Mesothelial cell of epicardium (in vitro differentiated cells): ENCODE results near the gene TMEM62. TPM values are rescaled to one million over a fixed set of nuclear protein-coding genes. Genes with fewer than 3 reads are reported as not detected.

Experiments
- DNase-seq, 2 experiments: peaks; one replicate each; pipeline ENCODE4 v3.0.0; 2021; ENCODE audit warnings: low spot score in 2 of 2; ENCODE audit not compliant: unreplicated experiment in 2 of 2
- H3K27ac Mint-ChIP-seq: 2 replicates; pipeline ENCODE4 v1.8.0; 2021; ENCODE audit warnings: mixed read lengths
- H3K27me3 Mint-ChIP-seq: 2 replicates; pipeline ENCODE4 v1.8.0; 2021; ENCODE audit warnings: low read depth, mixed read lengths
- H3K36me3 Mint-ChIP-seq: 2 replicates; pipeline ENCODE4 v1.8.0; 2021; ENCODE audit warnings: mixed read lengths
- H3K4me1 Mint-ChIP-seq: 2 replicates; pipeline ENCODE4 v1.8.0; 2021; ENCODE audit warnings: mixed read lengths
- H3K4me3 Mint-ChIP-seq: 2 replicates; pipeline ENCODE4 v1.8.0; 2021; ENCODE audit warnings: mild to moderate bottlenecking, moderate library complexity, mixed read lengths
- H3K9me3 Mint-ChIP-seq: 2 replicates; pipeline ENCODE4 v1.8.0; 2021; ENCODE audit warnings: mixed read lengths
- total RNA-seq: library from RNA; stranded (reverse); gene quantifications from 3 replicates; pipeline ENCODE4 v1.2.1, GENCODE V29; 2021
- TF ChIP-seq, protein P1 (sequence below): fragments of 200-600 bp; sonication (generic); IDR thresholded peaks from one replicate; pipeline ENCODE4 v1.5.0; 2021; ENCODE audit warnings: antibody characterized with exemption; ENCODE audit not compliant: unreplicated experiment

The TMEM62 gene
- total RNA-seq, 1 donor from 2014 or later, result 13.4 TPM

DNA sequence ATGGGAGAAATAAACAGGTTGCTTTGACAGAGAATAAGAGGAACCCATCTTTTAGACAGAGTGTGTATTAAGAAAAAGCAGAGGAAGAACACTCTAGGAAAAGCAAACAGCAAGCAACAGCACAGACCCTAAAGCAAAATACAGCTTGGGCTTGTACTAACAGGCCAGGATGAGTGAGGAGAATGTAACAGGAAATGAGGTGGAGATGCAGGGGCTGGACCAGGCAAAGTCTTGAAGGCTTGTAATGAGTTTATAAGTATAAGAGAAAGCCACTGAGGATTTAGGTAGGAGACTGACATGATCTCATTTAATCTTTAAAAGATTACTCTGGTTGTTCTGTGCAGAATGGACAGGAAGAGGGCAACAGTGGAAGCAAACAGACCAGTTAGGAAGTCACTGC is 32.4 kb upstream of the TMEM62 start:
- H3K27me3 Mint-ChIP-seq, result no peaks in the 10 kb centered on the region
- no peak for DNase-seq
- TF ChIP-seq, protein P1, sequence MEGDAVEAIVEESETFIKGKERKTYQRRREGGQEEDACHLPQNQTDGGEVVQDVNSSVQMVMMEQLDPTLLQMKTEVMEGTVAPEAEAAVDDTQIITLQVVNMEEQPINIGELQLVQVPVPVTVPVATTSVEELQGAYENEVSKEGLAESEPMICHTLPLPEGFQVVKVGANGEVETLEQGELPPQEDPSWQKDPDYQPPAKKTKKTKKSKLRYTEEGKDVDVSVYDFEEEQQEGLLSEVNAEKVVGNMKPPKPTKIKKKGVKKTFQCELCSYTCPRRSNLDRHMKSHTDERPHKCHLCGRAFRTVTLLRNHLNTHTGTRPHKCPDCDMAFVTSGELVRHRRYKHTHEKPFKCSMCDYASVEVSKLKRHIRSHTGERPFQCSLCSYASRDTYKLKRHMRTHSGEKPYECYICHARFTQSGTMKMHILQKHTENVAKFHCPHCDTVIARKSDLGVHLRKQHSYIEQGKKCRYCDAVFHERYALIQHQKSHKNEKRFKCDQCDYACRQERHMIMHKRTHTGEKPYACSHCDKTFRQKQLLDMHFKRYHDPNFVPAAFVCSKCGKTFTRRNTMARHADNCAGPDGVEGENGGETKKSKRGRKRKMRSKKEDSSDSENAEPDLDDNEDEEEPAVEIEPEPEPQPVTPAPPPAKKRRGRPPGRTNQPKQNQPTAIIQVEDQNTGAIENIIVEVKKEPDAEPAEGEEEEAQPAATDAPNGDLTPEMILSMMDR, result no peak
- H3K4me1 Mint-ChIP-seq, result peaks cover 19% of the 10 kb centered on the region
- no peak overlapping the region for H3K4me3 Mint-ChIP-seq
- H3K9me3 Mint-ChIP-seq, result peaks cover 5% of the 10 kb centered on the region
- peaks cover 34% of the 10 kb centered on the region for H3K36me3 Mint-ChIP-seq
- no peak overlapping the region for H3K27ac Mint-ChIP-seq

DNA sequence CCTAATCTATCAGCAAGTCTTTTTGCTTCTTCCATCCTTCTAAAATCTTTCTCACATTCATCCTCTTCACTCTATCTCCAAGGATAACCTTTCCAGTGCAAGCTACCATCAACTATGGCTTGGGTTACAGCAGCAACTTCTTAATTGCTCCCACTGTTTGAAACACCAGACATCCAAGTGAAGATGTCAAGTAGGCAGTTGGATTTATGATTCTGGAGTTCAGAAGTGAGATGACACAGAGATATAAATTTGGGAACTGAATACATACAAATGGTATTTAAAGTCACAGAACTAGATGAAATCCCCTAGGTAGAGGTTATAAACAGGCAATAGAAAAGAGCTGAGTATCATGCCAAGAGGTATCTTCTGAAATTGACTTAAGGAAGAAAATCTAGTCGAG is 31.2 kb upstream of the TMEM62 start:
- Mint-ChIP-seq H3K9me3 (peaks cover 5% of the 10 kb centered on the region), H3K27me3 (no peaks in the 10 kb centered on the region), H3K4me1 (peaks cover 26% of the 10 kb centered on the region), H3K4me3 (no peak overlapping the region), H3K36me3 (peaks cover 29% of the 10 kb centered on the region), H3K27ac (no peak overlapping the region)
- DNase-seq, result no peak
- TF ChIP-seq, protein P1, result no peak

DNA sequence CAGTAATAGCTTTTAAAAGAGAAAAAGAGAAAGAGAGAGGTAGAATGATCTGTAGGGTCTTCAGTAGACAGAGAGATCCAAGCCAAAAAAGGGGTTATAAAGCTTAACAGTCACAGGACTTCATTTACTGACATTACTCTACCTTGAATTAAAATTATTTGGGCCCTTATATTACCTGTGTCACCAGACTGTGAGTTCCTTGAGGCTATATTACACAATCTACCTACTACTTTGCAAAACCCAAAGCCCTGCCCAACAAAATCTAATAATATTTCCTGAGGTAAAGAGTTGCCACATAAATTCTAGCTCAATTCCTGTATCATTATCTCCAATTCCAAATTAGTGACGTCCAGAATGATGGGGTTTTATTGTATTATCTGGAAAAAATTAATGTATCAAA is 29.5 kb upstream of the TMEM62 start:
- DNase-seq, result no peak
- Mint-ChIP-seq H3K36me3 (peaks cover 21% of the 10 kb centered on the region), H3K4me1 (peaks cover 26% of the 10 kb centered on the region), H3K27ac (no peak overlapping the region), H3K4me3 (no peak overlapping the region), H3K9me3 (no peaks in the 10 kb centered on the region), H3K27me3 (peaks cover 3% of the 10 kb centered on the region)
- TF ChIP-seq, protein P1, result no peak

DNA sequence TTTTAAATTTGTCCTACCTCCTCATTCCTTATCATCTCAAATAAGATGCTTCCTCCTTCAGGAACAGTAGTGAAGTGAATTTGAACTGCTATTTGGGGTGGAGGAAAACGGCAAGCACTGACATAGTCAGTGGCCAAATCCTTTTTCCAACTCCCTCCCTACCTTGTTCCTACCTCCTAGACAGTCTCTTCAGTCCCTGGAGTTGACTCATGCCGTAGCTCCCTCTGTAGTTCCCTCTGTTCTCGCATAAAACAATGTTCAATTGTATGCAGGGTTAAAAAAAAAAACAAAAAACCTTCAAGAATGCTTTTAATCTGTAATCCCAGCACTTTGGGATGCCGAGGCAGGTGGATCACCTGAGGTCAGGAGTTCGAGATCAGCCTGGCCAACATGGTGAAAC is 29.0 kb upstream of the TMEM62 start:
- DNase-seq, result no peak
- Mint-ChIP-seq H3K4me3 (peak overlapping the region; percentile 15), H3K9me3 (no peaks in the 10 kb centered on the region), H3K36me3 (peaks cover 21% of the 10 kb centered on the region), H3K27me3 (peaks cover 3% of the 10 kb centered on the region), H3K27ac (no peak overlapping the region), H3K4me1 (peaks cover 26% of the 10 kb centered on the region)
- TF ChIP-seq, protein P1, result no peak

DNA sequence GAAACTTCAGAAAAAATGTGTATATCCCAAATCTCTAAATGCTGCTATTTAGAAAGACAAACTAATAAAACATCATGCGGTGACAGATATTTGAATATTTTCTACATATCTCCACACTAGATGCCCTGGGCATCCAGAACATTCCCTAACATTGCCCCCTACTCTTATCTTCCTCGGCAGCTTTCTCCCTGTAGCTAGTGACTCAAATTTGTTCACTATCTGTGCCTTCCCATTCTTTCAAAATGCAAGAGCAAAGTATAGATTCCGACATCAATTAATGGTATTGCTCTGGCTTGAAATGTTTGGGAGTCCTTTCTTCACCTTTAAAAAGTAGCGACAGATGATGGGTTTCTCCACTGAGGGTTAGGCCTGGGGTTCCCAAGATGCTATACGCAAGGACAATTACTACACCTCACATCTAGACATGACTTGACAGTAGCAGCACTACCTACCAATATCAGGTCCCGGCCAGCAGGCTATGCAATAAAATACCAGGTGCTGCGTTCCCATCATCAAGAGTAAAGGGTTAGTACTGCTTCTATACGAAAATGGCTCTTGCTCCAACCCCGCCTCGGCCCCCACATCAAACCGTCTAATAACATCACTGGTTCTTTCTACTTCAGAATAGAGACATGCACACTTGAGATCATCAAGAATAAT is 28.2 kb upstream of the TMEM62 start:
- Mint-ChIP-seq H3K27ac (peak overlapping the region; percentile 99), H3K27me3 (peaks cover 3% of the 10 kb centered on the region), H3K36me3 (peaks cover 17% of the 10 kb centered on the region), H3K4me1 (peaks cover 26% of the 10 kb centered on the region), H3K9me3 (no peaks in the 10 kb centered on the region), H3K4me3 (peak overlapping the region; percentile 97)
- TF ChIP-seq, protein P1, result no peak
- no peak for DNase-seq
